Bronchial epithelial cell (primary cell): ENCODE results near the gene PLCH2. TPM values are rescaled to one million over a fixed set of nuclear protein-coding genes. Genes with fewer than 3 reads are reported as not detected.
A peak's percentile ranks its signal among the peaks of the same experiment; 100 is the strongest.

Experiments
- DNase-seq: peaks from one replicate; pipeline ENCODE4 v3.0.0-alpha.2; 2010; ENCODE audit warnings: low read depth
- FAIRE-seq: peaks from 2 replicates; lab custom pipeline; 2011; peaks lifted over from hg19 to GRCh38; lab: Jason Lieb, UNC
- H3K27me3 ChIP-seq: 2 replicates; pipeline ENCODE4 v1.5.1; 2011; ENCODE audit warnings: low read length; ENCODE audit not compliant: control insufficient read depth, insufficient read depth
- H3K36me3 ChIP-seq: 2 replicates; pipeline ENCODE4 v1.5.1; 2011; ENCODE audit warnings: low read length; ENCODE audit not compliant: control insufficient read depth, insufficient read depth
- H3K4me3 ChIP-seq: 2 replicates; pipeline ENCODE4 v1.5.1; 2011; ENCODE audit warnings: mild to moderate bottlenecking, low read depth, low read length, control low read depth
- CTCF ChIP-seq: IDR thresholded peaks from 2 replicates; pipeline ENCODE4 v1.5.1; 2011; ENCODE audit warnings: mild to moderate bottlenecking, moderate library complexity, low read length, control low read depth, inconsistent platforms; ENCODE audit not compliant: insufficient read depth, severe bottlenecking
- total RNA-seq: library from RNA; depleted of rRNA; stranded (reverse); fragments of >200 nt; gene quantifications from 2 replicates; pipeline ENCODE4 v1.2.1, GENCODE V29; 2014

PLCH2 gene
- total RNA-seq, 1 donor from 2014 or later = 64.2 TPM

DNA sequence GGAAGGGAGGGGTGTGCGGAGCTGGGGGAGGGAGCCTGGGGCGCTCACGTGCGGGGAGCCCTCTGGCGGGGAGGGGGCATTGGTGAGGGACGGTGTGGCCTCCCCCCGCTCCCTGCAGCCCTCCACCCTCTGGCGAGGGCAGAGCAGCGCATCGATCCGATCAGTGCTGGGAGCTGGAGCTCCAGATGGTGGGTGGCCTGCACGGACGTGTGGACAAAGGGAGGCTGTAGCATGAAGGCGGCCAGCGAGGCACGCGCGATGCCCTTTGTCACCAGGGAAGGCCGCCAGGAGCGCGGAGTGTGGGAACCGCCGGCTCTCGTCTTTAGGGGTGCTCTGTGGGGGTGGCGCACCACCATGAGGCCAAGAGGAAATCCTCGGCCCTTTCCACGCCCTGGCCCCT is 59.4 kb downstream of the PLCH2 start:
- no peak for FAIRE-seq
- DNase-seq = no peak
- Histone ChIP-seq H3K4me3 (no peak overlapping the region), H3K36me3 (no peaks in the 10 kb centered on the region), H3K27me3 (no peaks in the 10 kb centered on the region)
- TF ChIP-seq CTCF = no peak

DNA sequence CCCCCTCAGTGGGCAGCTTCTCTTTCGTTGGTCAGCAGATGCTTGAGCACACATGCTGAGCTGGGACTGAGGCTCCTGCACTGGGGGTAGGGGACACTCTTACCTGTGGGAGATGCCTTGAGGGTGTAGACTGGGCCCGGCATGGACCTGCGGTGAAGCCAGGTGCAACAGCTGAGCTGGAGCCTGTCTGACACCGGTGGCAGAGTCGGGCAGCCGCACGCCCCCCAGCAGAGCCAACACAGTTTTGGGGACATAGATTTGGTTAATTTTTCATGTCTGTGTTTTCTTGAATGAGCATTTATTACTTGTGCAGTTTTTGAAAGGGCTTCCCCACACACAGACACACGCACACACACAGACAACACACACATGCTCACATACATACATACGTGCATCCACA is 59.9 kb downstream of the PLCH2 start:
- H3K36me3 ChIP-seq = no peaks in the 10 kb centered on the region
- no peak overlapping the region for H3K4me3 ChIP-seq
- DNase-seq (no peak), FAIRE-seq (peak; percentile 55)
- TF ChIP-seq CTCF = no peak
- no peaks in the 10 kb centered on the region for H3K27me3 ChIP-seq

GRCh38 chr1:2537784-2538115 is 61.7 kb downstream of the PLCH2 start:
- Histone ChIP-seq H3K27me3 (no peaks in the 10 kb centered on the region), H3K4me3 (no peak overlapping the region), H3K36me3 (no peaks in the 10 kb centered on the region)
- TF ChIP-seq CTCF = no peak
- DNase-seq (no peak), FAIRE-seq (no peak)

GRCh38 chr1:2538376-2538775 is 62.3 kb downstream of the PLCH2 start:
- Histone ChIP-seq H3K36me3 (no peaks in the 10 kb centered on the region), H3K4me3 (no peak overlapping the region), H3K27me3 (no peaks in the 10 kb centered on the region)
- FAIRE-seq (no peak), DNase-seq (no peak)
- TF ChIP-seq CTCF = no peak

GRCh38 chr1:2538872-2539271 is 62.8 kb downstream of the PLCH2 start:
- FAIRE-seq (no peak), DNase-seq (no peak)
- no peak for TF ChIP-seq CTCF
- no peak overlapping the region for H3K4me3 ChIP-seq
- H3K27me3 ChIP-seq = no peaks in the 10 kb centered on the region
- no peaks in the 10 kb centered on the region for H3K36me3 ChIP-seq

DNA sequence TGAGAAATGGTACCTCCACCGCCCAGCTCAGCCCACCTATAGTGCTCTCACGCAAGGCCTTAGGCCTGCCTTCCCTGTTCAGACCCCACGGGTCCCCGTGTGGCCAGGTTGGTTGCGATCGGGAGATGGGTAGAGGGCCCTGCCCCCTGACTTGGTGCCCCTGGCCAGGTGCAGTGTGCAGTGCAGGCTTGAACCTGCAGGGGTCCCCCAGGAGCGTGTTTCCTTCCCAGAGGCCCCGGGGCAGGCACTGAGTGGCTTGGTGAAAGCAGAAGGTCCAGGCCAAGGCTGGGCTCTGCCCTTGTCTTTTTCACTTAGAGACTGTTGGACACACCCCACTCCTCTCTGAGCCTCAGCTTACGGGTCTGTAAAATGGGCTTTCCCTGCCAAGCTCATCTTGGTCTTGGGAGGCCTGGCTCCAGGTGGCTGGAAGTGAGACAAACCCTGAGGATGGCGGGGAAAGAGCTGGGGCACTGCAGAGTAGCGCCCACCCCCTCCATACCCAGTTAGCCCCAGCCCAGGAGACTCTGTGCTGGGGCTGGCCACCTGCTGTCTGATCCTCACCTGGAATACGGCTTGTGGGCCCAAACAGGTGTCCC is 63.3 kb downstream of the PLCH2 start:
- TF ChIP-seq CTCF = peak; percentile 37
- H3K36me3 ChIP-seq = no peaks in the 10 kb centered on the region
- FAIRE-seq (no peak), DNase-seq (no peak)
- H3K27me3 ChIP-seq = no peaks in the 10 kb centered on the region
- no peak overlapping the region for H3K4me3 ChIP-seq
